HCT116 (cell line): ENCODE data around the gene FAM131A. TPM values are rescaled to one million over a fixed set of nuclear protein-coding genes. Genes with fewer than 3 reads are reported as not detected.

Source experiments
- ATAC-seq: fragments of 200-7000 bp; cut with Tn5 transposase; 2 replicates; pipeline ENCODE4 v1.9.1; 2020; ENCODE audit warnings: mild to moderate bottlenecking, moderate library complexity
- BruUV-seq: library from RNA; stranded (reverse); fragments of 400-500 nt; replicated peaks from 2 replicates; lab custom pipeline; 2021; lab: Mats Ljungman, UMichigan
- CTCF ChIA-PET: fragments of 300-600 bp; sonication (Branson Sonifier 250); formaldehyde crosslinking; loops from one replicate; lab custom pipeline; 2021; ENCODE audit warnings: antibody characterized with exemption; lab: Charles Lee
- POLR2A ChIA-PET: fragments of 300-600, 350-600 bp; sonication (Branson Sonifier 250); formaldehyde crosslinking; loops from one replicate; lab custom pipeline; 2021; ENCODE audit warnings: antibody characterized with exemption; lab: Charles Lee
- RAD21 ChIA-PET, 2 experiments: fragments of 300-600 bp; sonication (Branson Sonifier 250); formaldehyde crosslinking; loops; one replicate each; lab custom pipeline; 2023; ENCODE audit warnings: low total read pairs in 2 of 2; ENCODE audit not compliant: uncharacterized antibody in 2 of 2, unreplicated experiment in 2 of 2, low non-redundant PET in 1 of 2; lab: Charles Lee
- DNase-seq: peaks from one replicate; pipeline ENCODE4 v3.0.0-alpha.2; 2010; ENCODE audit warnings: low read depth, low spot score
- H2AFZ ChIP-seq: fragments of 200-600 bp; shearing (Covaris generic), sonication (generic); 2 replicates; pipeline ENCODE4 v1.6.1; 2017; ENCODE audit warnings: low read depth, mixed run types, mixed read lengths, antibody characterized with exemption, low read length; ENCODE audit not compliant: poor library complexity, severe bottlenecking
- H3K27ac ChIP-seq: 2 replicates; pipeline ENCODE4 v1.5.1; 2012; ENCODE audit warnings: low read depth, low read length
- H3K27me3 ChIP-seq: fragments of 200-600 bp; sonication (generic); 2 replicates; pipeline ENCODE4 v1.6.1; 2016; ENCODE audit warnings: mixed run types, low read length, mixed read lengths; ENCODE audit not compliant: insufficient read depth
- H3K36me3 ChIP-seq, 2 experiments: fragments of 200-500 bp in 1 of 2; fragments of 200-600 bp in 1 of 2; sonication (Bioruptor generic) in 1 of 2; sonication (generic) in 1 of 2; 2 replicates each; pipeline versions ENCODE4 v1.5.1 to v1.6.1; 2014 to 2016; ENCODE audit warnings: low read length in 2 of 2, inconsistent platforms in 1 of 2, mixed read lengths in 1 of 2, mixed run types in 1 of 2; ENCODE audit not compliant: insufficient read depth in 2 of 2, control insufficient read depth in 1 of 2
- H3K4me1 ChIP-seq, 2 experiments: fragments of 200-600 bp in 1 of 2; sonication (generic) in 1 of 2; 2 replicates each; pipeline versions ENCODE4 v1.5.1 to v1.6.1; 2012 to 2017; ENCODE audit warnings: low read length in 2 of 2, inconsistent platforms in 1 of 2, mild to moderate bottlenecking in 1 of 2, mixed read lengths in 1 of 2, mixed run types in 1 of 2, moderate library complexity in 1 of 2; ENCODE audit not compliant: insufficient read depth in 2 of 2, control insufficient read depth in 1 of 2
- H3K4me2 ChIP-seq: fragments of 200-600 bp; sonication (generic); 2 replicates; pipeline ENCODE4 v1.6.1; 2017; ENCODE audit warnings: mixed run types, low read length, mixed read lengths
- H3K4me3 ChIP-seq, 2 experiments: fragments of 200-600 bp in 1 of 2; sonication (generic) in 1 of 2; replicated peaks in 1 of 2; 2 replicates each; pipeline ENCODE4 v1.5.1; 2011 to 2016; ENCODE audit warnings: low read length in 2 of 2, control low read depth in 1 of 2, low read depth in 1 of 2, mild to moderate bottlenecking in 1 of 2, mixed read lengths in 1 of 2, mixed run types in 1 of 2
- H3K79me2 ChIP-seq: fragments of 200-600 bp; sonication (generic); 2 replicates; pipeline ENCODE4 v1.6.1; 2017; ENCODE audit warnings: mild to moderate bottlenecking, mixed run types, low read length, moderate library complexity, mixed read lengths; ENCODE audit not compliant: insufficient read depth
- H3K9ac ChIP-seq: fragments of 200-600 bp; sonication (generic); 2 replicates; pipeline ENCODE4 v1.6.1; 2016; ENCODE audit warnings: low read length, mixed read lengths
- H3K9me2 ChIP-seq: fragments of 200-600 bp; sonication (generic), shearing (Covaris generic); 2 replicates; pipeline ENCODE4 v1.6.1; 2017; ENCODE audit warnings: mixed run types, mild to moderate bottlenecking, moderate library complexity; ENCODE audit not compliant: insufficient read depth
- H3K9me3 ChIP-seq, 2 experiments: fragments of 200-500 bp in 1 of 2; fragments of 200-600 bp in 1 of 2; sonication (Bioruptor generic) in 1 of 2; sonication (generic) in 1 of 2; 2 replicates each; pipeline ENCODE4 v1.6.1; 2014 to 2017; ENCODE audit warnings: low read length in 2 of 2, mixed read lengths in 2 of 2, inconsistent platforms in 1 of 2, low read depth in 1 of 2, mild to moderate bottlenecking in 1 of 2, mixed run types in 1 of 2, moderate library complexity in 1 of 2; ENCODE audit not compliant: control insufficient read depth in 1 of 2, insufficient read depth in 1 of 2
- H4K20me1 ChIP-seq: fragments of 200-600 bp; sonication (generic), shearing (Covaris generic); 2 replicates; pipeline ENCODE4 v1.6.1; 2017; ENCODE audit warnings: mixed run types, mild to moderate bottlenecking, moderate library complexity; ENCODE audit not compliant: insufficient read depth
- ATF3 ChIP-seq: IDR thresholded peaks from 2 replicates; pipeline ENCODE4 v1.6.1; 2012
- CBX3 ChIP-seq: IDR thresholded peaks from 2 replicates; pipeline ENCODE4 v1.6.1; 2012; ENCODE audit warnings: low read depth
- CEBPB ChIP-seq: IDR thresholded peaks from 2 replicates; pipeline ENCODE4 v1.6.1; 2012; ENCODE audit warnings: low read depth
- CTCF ChIP-seq, 3 experiments: fragments of 200-600 bp in 1 of 3; sonication (generic) in 1 of 3; IDR thresholded peaks in 2 of 3; conservative IDR thresholded peaks in 1 of 3; 2 replicates each; pipeline ENCODE4 v1.5.1; 2012 to 2017; ENCODE audit warnings: low read depth in 2 of 3, low read length in 2 of 3, antibody characterized with exemption in 1 of 3, borderline replicate concordance in 1 of 3, control low read depth in 1 of 3, mild to moderate bottlenecking in 1 of 3, mixed read lengths in 1 of 3, mixed run types in 1 of 3, moderate library complexity in 1 of 3; ENCODE audit not compliant: insufficient read depth in 1 of 3
- ELF1 ChIP-seq: IDR thresholded peaks from 2 replicates; pipeline ENCODE4 v1.6.1; 2012; ENCODE audit warnings: low read depth, borderline replicate concordance
- EZH2 ChIP-seq: fragments of 200-600 bp; sonication (generic); IDR thresholded peaks from 2 replicates; pipeline ENCODE4 v1.6.1; 2017; ENCODE audit warnings: antibody characterized with exemption, mixed run types
- EZH2phosphoT487 ChIP-seq: fragments of 200-600 bp; IDR thresholded peaks from 2 replicates; pipeline ENCODE4 v1.6.1; 2018; ENCODE audit warnings: antibody characterized with exemption, borderline replicate concordance
- JUND ChIP-seq: IDR thresholded peaks from 2 replicates; pipeline ENCODE4 v1.6.1; 2012
- MAX ChIP-seq: IDR thresholded peaks from 2 replicates; pipeline ENCODE4 v1.6.1; 2012
- POLR2A ChIP-seq: IDR thresholded peaks from 2 replicates; pipeline ENCODE4 v1.7.0; 2011; ENCODE audit warnings: borderline replicate concordance; ENCODE audit not compliant: insufficient read depth, insufficient read length; ENCODE audit errors: extremely low read depth
- POLR2AphosphoS5 ChIP-seq: IDR thresholded peaks from 2 replicates; pipeline ENCODE4 v1.6.1; 2011; ENCODE audit warnings: mild to moderate bottlenecking, low read depth, low read length, moderate library complexity
- REST ChIP-seq: IDR thresholded peaks from 2 replicates; pipeline ENCODE4 v1.6.1; 2012; ENCODE audit warnings: low read depth
- SIN3A ChIP-seq: IDR thresholded peaks from 2 replicates; pipeline ENCODE4 v1.6.1; 2012; ENCODE audit warnings: low read depth
- SP1 ChIP-seq: IDR thresholded peaks from 2 replicates; pipeline ENCODE4 v1.6.1; 2012; ENCODE audit warnings: low read depth
- SRF ChIP-seq: IDR thresholded peaks from 2 replicates; pipeline ENCODE4 v1.6.1; 2012; ENCODE audit warnings: low read depth
- TCF7L2 ChIP-seq: IDR thresholded peaks from 2 replicates; pipeline ENCODE4 v1.7.0; 2011; ENCODE audit warnings: borderline replicate concordance, inconsistent platforms; ENCODE audit not compliant: insufficient read depth, insufficient read length; ENCODE audit errors: extremely low read depth
- YY1 ChIP-seq: IDR thresholded peaks from 2 replicates; pipeline ENCODE4 v1.6.1; 2011; ENCODE audit warnings: low read length, low read depth, moderate library complexity, mild to moderate bottlenecking; ENCODE audit not compliant: insufficient replicate concordance; ENCODE audit errors: extremely low read depth
- ZFX ChIP-seq: fragments of 450-650 bp; IDR thresholded peaks from 2 replicates; pipeline ENCODE4 v1.6.1; 2017
- ZNF274 ChIP-seq: fragments of 200-500 bp; sonication (Bioruptor generic); IDR thresholded peaks from 2 replicates; pipeline ENCODE4 v1.6.1; 2014; ENCODE audit warnings: mild to moderate bottlenecking, low read depth, low read length, inconsistent platforms
- intact Hi-C: fragments of 100-400 bp; cut with micrococcal nuclease; formaldehyde crosslinking; loops from 2 replicates; pipeline ENCODE4 v1.10.0; 2022
- total RNA-seq: library from RNA; stranded (reverse); gene quantifications from one replicate; pipeline ENCODE4 v1.2.1, GENCODE V29; 2021; ENCODE audit not compliant: unreplicated experiment

Gene FAM131A
- total RNA-seq, 1 experiment from 2014 or later: 17.8 TPM

- no peak for TF ChIP-seq ELF1
- no peak for TF ChIP-seq SRF
- TF ChIP-seq JUND: no peak
- no peak for TF ChIP-seq REST
Observed at GRCh38 chr3:184323696-184324095, 13.7 kb upstream of the FAM131A start (continued).

- no peak for DNase-seq
- Histone ChIP-seq H3K27ac (no peak overlapping the region), H3K79me2 (peaks cover 99% of the 10 kb centered on the region), H4K20me1 (peaks cover 21% of the 10 kb centered on the region; the same call in 1 of the 2 replicates), H3K4me3 (no peak overlapping the region), H3K9me3 (no peaks in the 10 kb centered on the region), H3K27me3 (no peaks in the 10 kb centered on the region), H3K9me2 (no peaks in the 10 kb centered on the region), H3K4me1 (peaks cover 4 to 11% of the 10 kb centered on the region in 2 experiments), H3K9ac (no peak overlapping the region), H3K4me2 (no peak overlapping the region), H2AFZ (no peak overlapping the region), H3K36me3 (peaks cover 89 to 99% of the 10 kb centered on the region in 2 experiments)
- no peak for ATAC-seq
- ChIA-PET CTCF (no interaction called here), POLR2A (no interaction called here), RAD21 (interaction anchor here in 1 of 2 experiments (0.6 kb wide), 1 partner anchor 430 kb away, joined by 4 read pairs; no protein-coding TSS in a partner anchor)
- no TSS peak for BruUV-seq
- TF ChIP-seq ZFX (no peak), CEBPB (no peak), CBX3 (no peak), POLR2AphosphoS5 (no peak), ELF1 (no peak), MAX (no peak), CTCF (IDR thresholded peaks at IDR 0.05 in 2 of 3, conservative IDR thresholded peaks at IDR 0.05 in 1 of 3; ENCODE audit: borderline replicate concordance in 1 of 3, insufficient read depth in 1 of 3, low read depth in 2 of 3, low read length in 2 of 3) (no peak), ATF3 (no peak), SRF (no peak), EZH2 (no peak), YY1 (no peak), EZH2phosphoT487 (no peak), SP1 (no peak), JUND (no peak), ZNF274 (no peak), POLR2A (no peak), TCF7L2 (no peak), SIN3A (no peak)
- intact Hi-C loops: no loop called here
Observed at GRCh38 chr3:184325269-184325668, 12.1 kb upstream of the FAM131A start.
